ENCODE measurements around the gene RIMS4.

DNA sequence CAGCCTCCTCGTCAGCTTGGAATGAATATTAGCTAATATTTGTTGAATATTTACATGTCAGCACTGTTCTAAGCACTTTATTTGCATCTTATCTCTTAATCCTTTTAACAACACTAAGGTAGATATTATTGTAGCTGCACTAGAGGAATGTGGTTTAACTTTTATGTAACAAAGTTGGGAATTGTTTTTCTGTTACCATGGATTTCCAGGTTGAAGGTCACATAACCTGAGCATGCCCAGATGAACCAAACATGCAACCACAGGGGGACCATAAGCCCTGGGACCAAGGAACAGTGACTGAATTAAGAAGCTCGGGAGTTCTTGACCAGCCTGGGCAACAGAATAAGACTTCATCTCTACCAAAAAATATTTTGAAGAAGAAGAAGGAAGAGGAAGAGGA lies 46.1 kb upstream of the RIMS4 start:
- TF ChIP-seq ARID2 (IDR thresholded peaks at IDR 0.05) = no peak
- TF ChIP-seq ZFX (CRISPR knock-in tag; IDR thresholded peaks at IDR 0.05) = no peak
- TF ChIP-seq RFX5 (IDR thresholded peaks at IDR 0.05; ENCODE audit: low read depth, low read length) = no peak
